Measurements from ENCODE around the gene MSI2.

Gene MSI2

DNA sequence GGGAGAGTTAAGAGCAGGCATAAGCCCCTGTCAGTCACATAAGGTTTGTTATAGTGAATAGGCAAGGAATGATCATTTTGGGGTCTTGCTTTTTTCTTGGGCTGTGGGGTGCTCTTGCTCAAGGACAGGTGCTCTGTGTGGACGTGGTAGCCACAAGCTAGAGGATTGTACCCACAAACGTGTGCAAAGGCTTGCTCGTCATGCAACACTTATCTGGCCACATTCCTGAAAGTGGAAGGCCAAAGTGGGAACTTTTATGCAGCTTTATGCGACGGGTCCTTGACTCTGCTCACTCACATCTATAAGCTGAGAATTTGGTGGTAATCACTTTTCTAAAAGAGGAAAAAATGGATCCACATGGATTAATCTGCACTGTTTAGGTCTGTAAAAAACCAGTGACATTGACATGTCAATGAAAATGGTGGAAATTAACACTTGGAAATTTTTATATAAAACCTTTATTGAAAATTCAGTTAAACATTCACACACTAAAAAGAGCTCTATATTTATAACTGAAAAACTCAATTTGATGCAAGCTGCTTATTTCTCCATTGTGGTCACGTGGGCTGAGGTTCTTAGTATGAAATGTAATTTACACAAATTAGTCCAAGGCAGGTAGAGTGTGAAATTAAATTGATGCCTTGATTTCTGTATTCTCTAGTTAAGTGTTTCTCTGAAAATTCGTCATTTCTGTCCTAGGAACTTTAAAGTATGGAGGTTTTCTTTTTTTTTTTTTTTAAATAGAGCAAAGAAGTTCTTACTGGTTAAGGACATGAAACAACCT lies 162.3 kb downstream of the MSI2 start:
- TF ChIP-seq, protein P1, sequence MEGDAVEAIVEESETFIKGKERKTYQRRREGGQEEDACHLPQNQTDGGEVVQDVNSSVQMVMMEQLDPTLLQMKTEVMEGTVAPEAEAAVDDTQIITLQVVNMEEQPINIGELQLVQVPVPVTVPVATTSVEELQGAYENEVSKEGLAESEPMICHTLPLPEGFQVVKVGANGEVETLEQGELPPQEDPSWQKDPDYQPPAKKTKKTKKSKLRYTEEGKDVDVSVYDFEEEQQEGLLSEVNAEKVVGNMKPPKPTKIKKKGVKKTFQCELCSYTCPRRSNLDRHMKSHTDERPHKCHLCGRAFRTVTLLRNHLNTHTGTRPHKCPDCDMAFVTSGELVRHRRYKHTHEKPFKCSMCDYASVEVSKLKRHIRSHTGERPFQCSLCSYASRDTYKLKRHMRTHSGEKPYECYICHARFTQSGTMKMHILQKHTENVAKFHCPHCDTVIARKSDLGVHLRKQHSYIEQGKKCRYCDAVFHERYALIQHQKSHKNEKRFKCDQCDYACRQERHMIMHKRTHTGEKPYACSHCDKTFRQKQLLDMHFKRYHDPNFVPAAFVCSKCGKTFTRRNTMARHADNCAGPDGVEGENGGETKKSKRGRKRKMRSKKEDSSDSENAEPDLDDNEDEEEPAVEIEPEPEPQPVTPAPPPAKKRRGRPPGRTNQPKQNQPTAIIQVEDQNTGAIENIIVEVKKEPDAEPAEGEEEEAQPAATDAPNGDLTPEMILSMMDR (IDR thresholded peaks at IDR 0.05; ENCODE audit: low read depth, low read length) = no peak
- no peak overlapping the region for H3K4me3 ChIP-seq (ENCODE audit: low read depth, low read length)
- H3K27me3 ChIP-seq = no peaks in the 10 kb centered on the region
- H3K9me3 ChIP-seq = no peaks in the 10 kb centered on the region
- H3K4me1 ChIP-seq = peaks cover 16% of the 10 kb centered on the region
- DNase-seq = no peak
- no peaks in the 10 kb centered on the region for H3K36me3 ChIP-seq

DNA sequence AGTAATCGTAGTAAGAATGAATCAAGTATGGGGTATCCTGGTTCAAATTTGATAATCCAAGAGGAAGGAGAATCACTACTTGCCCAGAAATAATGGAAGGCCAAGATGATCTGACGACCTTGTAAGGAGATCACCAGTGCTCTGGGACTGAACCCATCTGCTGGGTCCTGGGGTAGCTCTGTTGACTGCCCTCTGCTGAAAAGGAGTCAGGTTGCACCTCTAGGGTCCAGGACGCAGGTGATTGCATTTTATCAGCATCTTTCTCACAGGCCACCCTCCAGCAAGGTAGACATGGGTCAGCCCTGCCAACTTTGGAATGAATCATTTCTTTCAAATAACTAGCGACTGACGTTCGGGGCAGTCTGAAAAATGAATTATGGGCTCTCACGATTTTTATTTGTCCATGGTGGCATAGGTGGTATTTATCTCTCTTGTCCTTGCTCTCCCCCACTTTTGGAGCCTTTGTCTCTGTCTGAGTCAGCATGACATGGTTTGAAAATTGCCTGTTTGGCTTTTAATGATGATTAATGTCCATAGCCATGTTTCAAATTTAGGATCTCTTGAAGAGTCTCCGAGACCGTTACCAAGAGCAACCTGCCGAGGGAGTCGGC lies 163.7 kb downstream of the MSI2 start:
- Histone ChIP-seq H3K4me1 (peaks cover 20% of the 10 kb centered on the region), H3K36me3 (no peaks in the 10 kb centered on the region; the same call in 1 of the 2 replicates)

DNA sequence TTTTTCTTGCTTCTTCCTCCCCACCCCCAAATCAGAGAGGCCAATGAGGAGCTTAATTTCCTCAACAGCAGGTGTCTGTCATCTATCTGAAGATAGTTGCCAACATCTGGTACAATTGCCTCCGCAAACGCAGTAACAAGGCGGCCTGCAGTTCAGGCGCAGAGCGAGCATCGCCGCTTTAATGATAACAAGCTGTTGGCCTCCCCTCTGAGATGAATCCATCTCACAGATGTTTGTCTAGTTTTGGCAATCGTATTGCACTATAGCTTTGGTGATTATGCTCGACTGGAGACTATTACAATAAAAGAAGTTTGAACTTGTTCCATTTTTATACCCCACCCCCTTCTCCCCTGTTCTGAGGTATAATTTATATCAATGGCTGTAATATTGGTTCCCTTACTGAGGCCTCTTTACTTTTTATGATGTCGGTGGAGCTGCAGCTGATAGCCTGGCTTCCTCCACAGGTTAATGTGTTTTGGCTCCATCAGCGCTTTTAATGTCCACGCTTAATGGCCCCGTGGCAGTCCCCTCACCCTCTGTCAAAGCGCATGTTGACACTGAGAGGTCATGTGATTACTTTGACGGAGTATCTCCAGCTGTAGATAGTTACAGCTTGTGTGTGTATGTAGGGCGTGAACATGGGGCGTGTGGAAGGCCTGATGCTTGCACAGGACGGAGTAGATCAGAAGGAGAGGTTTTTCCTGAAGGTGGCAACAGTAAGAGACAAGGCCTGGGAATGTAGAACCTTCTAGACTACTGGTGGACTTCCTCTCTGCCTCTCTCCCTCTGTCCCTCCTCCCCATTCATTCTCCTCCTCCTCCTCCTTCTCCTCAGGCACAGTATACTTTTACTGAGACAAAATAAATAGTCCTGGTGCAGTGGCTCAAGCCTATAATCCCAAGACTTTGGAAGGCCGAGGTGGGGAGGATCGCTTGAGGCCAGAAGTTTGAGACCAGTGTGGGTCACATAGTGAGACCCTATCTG lies 164.7 kb downstream of the MSI2 start:
- Histone ChIP-seq H3K9me3 (no peaks in the 10 kb centered on the region), H3K4me1 (peaks cover 23% of the 10 kb centered on the region), H3K36me3 (no peaks in the 10 kb centered on the region; the same call in 1 of the 2 replicates), H3K27me3 (no peaks in the 10 kb centered on the region), H3K4me3 (ENCODE audit: low read depth, low read length) (peak overlapping the region; percentile 28)
- TF ChIP-seq, protein P1 (IDR thresholded peaks at IDR 0.05; ENCODE audit: low read depth, low read length) = no peak
- DNase-seq = peak; percentile 78

More for the DNA sequence above, 163.7 kb downstream of the MSI2 start:
- TF ChIP-seq, protein P1 (IDR thresholded peaks at IDR 0.05; ENCODE audit: low read depth, low read length) = peak; percentile 40
- Histone ChIP-seq H3K27me3 (no peaks in the 10 kb centered on the region), H3K4me3 (ENCODE audit: low read depth, low read length) (peak overlapping the region; percentile 28), H3K9me3 (no peaks in the 10 kb centered on the region)
- DNase-seq = no peak

DNA sequence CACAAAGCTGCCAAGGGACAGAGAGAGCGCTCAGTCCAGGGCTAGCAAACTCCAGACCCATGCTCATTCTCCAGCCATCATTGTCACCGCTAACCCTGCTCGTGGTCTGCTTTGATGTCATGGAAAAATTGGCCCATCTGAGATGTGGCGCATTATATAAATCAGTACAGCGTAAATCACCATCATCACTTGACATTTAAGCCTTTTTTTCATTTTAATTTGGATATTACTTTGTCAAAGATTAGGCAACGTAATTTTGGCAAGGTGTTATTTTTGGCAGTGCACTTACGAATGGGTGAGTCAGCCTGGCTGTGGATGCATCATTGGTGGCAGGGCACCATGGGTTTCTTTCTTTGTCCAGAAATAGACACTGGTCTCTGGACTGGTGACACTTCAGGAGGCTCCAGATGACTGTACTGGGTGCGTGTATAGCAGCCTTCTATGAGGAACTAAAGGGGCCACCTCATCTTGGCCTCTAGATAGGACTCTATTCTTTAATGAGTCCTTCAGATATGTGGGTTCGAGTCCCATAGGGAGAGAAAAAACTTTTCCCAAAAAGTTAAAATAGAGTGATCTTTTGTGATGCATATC lies 166.3 kb downstream of the MSI2 start:
- no peak for DNase-seq
- Histone ChIP-seq H3K36me3 (no peaks in the 10 kb centered on the region; the same call in 1 of the 2 replicates), H3K9me3 (no peaks in the 10 kb centered on the region), H3K4me3 (ENCODE audit: low read depth, low read length) (no peak overlapping the region), H3K27me3 (no peaks in the 10 kb centered on the region), H3K4me1 (peaks cover 23% of the 10 kb centered on the region)
- TF ChIP-seq, protein P1 (IDR thresholded peaks at IDR 0.05; ENCODE audit: low read depth, low read length) = no peak

DNA sequence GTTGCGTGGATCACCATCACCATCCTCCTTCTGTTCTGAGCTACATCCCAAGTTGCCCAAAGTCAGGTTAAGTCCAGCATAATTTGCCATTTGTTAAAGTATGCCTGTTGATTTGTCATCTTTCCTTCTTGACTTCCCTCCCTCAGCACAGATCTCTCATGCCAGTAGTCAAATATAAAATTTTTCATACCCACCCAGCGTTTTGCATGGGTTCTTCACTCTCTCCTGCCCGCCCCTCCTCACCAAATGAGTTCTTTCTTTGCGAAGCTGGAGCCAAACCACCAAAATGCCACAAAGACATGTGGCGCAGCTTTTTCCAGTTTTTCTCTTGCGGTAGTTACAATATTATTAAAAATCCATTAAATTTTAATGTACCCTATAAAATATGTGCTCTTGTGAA lies 167.2 kb downstream of the MSI2 start:
- Histone ChIP-seq H3K27me3 (no peaks in the 10 kb centered on the region), H3K4me3 (ENCODE audit: low read depth, low read length) (no peak overlapping the region), H3K36me3 (no peaks in the 10 kb centered on the region; the same call in 1 of the 2 replicates), H3K4me1 (peaks cover 23% of the 10 kb centered on the region), H3K9me3 (no peaks in the 10 kb centered on the region)
- TF ChIP-seq, protein P1 (IDR thresholded peaks at IDR 0.05; ENCODE audit: low read depth, low read length) = no peak
- DNase-seq = no peak
